Measurements from ENCODE around the gene OR4D2.

- TF ChIP-seq YY1 (IDR thresholded peaks at IDR 0.05; ENCODE audit: low read depth, low read length) (no peak), ZNF274 (IDR thresholded peaks at IDR 0.05; ENCODE audit: borderline replicate concordance, extremely low read depth, low read length) (no peak), CTCF (IDR thresholded peaks at IDR 0.05; ENCODE audit: control extremely low read depth in 1 of 3, insufficient read depth in 1 of 3, low read depth in 1 of 3, low read length in 3 of 3) (no peak), MAFK (IDR thresholded peaks at IDR 0.05; ENCODE audit: low read depth, low read length) (no peak), RAD21 (IDR thresholded peaks at IDR 0.05 in 1 of 2, conservative IDR thresholded peaks at IDR 0.05 in 1 of 2; ENCODE audit: low read depth in 2 of 2, low read length in 2 of 2) (no peak), POLR2AphosphoS5 (IDR thresholded peaks at IDR 0.05; ENCODE audit: low read depth, low read length) (no peak), CBX5 (IDR thresholded peaks at IDR 0.05; ENCODE audit: low read depth, low read length) (no peak), RFX5 (IDR thresholded peaks at IDR 0.05; ENCODE audit: borderline replicate concordance, low read depth, low read length) (no peak), RNF2 (IDR thresholded peaks at IDR 0.05; ENCODE audit: borderline replicate concordance, low read depth, low read length, missing control alignments, poor library complexity, severe bottlenecking) (no peak), TAF1 (IDR thresholded peaks at IDR 0.05; ENCODE audit: low read depth, low read length) (no peak), BRCA1 (IDR thresholded peaks at IDR 0.05; ENCODE audit: low read depth, low read length) (no peak), EP300 (IDR thresholded peaks at IDR 0.05; ENCODE audit: borderline replicate concordance in 1 of 2, low read depth in 2 of 2, low read length in 2 of 2) (no peak)
These were observed 47.3 kb upstream of the OR4D2 start for GRCh38 chr17:58119491-58119890.
